HepG2 (cell line): ENCODE measurements around the gene TBC1D16. TPM values are rescaled to one million over a fixed set of nuclear protein-coding genes. Genes with fewer than 3 reads are reported as not detected.

Source experiments
- ETV5 ChIP-seq: IDR thresholded peaks from 2 replicates; pipeline ENCODE4 v1.6.1; 2018; ENCODE audit warnings: missing biosample characterization, missing genetic modification reagents, inconsistent platforms, borderline replicate concordance
- FOXP1 ChIP-seq, 2 experiments: fragments of 450-650 bp in 1 of 2; IDR thresholded peaks; 2 replicates each; pipeline ENCODE4 v1.6.1; 2017 to 2018; ENCODE audit warnings: antibody characterized with exemption in 1 of 2
- GABPB1 ChIP-seq: IDR thresholded peaks from 2 replicates; pipeline ENCODE4 v1.6.1; 2016; ENCODE audit warnings: mild to moderate bottlenecking, missing genetic modification reagents, moderate library complexity, missing compliant biosample characterization
- HCFC1 ChIP-seq: fragments of 150-350 bp; IDR thresholded peaks from 2 replicates; pipeline ENCODE4 v1.6.1; 2014; ENCODE audit warnings: low read depth, low read length
- HIVEP1 ChIP-seq: sonication (generic); formaldehyde crosslinking; IDR thresholded peaks from 2 replicates; pipeline ENCODE4 v1.4.0; 2020; ENCODE audit warnings: mild to moderate bottlenecking, missing genetic modification reagents
- HOXA5 ChIP-seq: sonication (generic); formaldehyde crosslinking; IDR thresholded peaks from 2 replicates; pipeline ENCODE4 v1.4.0; 2020; ENCODE audit warnings: missing genetic modification reagents
- KAT2B ChIP-seq: fragments of 150-350 bp; IDR thresholded peaks from 2 replicates; pipeline ENCODE4 v1.6.1; 2014; ENCODE audit warnings: low read depth, low read length, borderline replicate concordance
- KDM5B ChIP-seq: sonication (generic); formaldehyde crosslinking; IDR thresholded peaks from 2 replicates; pipeline ENCODE4 v1.4.0; 2020; ENCODE audit warnings: missing genetic modification reagents, mild to moderate bottlenecking, borderline replicate concordance
- MXD4 ChIP-seq: IDR thresholded peaks from 2 replicates; pipeline ENCODE4 v1.6.1; 2016; ENCODE audit warnings: mild to moderate bottlenecking, missing biosample characterization, missing genetic modification reagents
- NCOA2 ChIP-seq: sonication (generic); formaldehyde crosslinking; IDR thresholded peaks from 2 replicates; pipeline ENCODE4 v1.8.0; 2022; ENCODE audit warnings: inconsistent platforms
- NR2C2 ChIP-seq: sonication (generic); formaldehyde crosslinking; IDR thresholded peaks from 2 replicates; pipeline ENCODE4 v1.4.0; 2020; ENCODE audit warnings: missing genetic modification reagents, mild to moderate bottlenecking, moderate library complexity, borderline replicate concordance
- POLR2AphosphoS5 ChIP-seq: IDR thresholded peaks from 2 replicates; pipeline ENCODE4 v1.6.1; 2012; ENCODE audit warnings: low read depth, low read length
- RAD21 ChIP-seq: fragments of 450-650 bp; formaldehyde crosslinking; IDR thresholded peaks from 2 replicates; pipeline ENCODE4 v1.5.0; 2020; ENCODE audit warnings: mild to moderate bottlenecking
- RBFOX2 ChIP-seq: fragments of 200-400 bp; formaldehyde crosslinking; IDR thresholded peaks from 2 replicates; pipeline ENCODE4 v1.6.1; 2017; ENCODE audit warnings: low read depth, mild to moderate bottlenecking, low read length
- RBM39 ChIP-seq: fragments of 200-400 bp; formaldehyde crosslinking; IDR thresholded peaks from one replicate; pipeline ENCODE4 v1.6.1; 2018; ENCODE audit warnings: antibody characterized with exemption, mild to moderate bottlenecking, low read depth, low read length; ENCODE audit not compliant: poor library complexity, severe bottlenecking
- SRSF1 ChIP-seq: fragments of 200-400 bp; formaldehyde crosslinking; optimal IDR thresholded peaks from 2 replicates; pipeline ENCODE3; 2017; ENCODE audit warnings: mild to moderate bottlenecking, low read depth, low read length, moderate library complexity
- TCF7L2 ChIP-seq: IDR thresholded peaks from 2 replicates; pipeline ENCODE4 v1.6.1; 2011; ENCODE audit warnings: mild to moderate bottlenecking, low read depth, low read length, moderate library complexity
- TGIF2 ChIP-seq: IDR thresholded peaks from 2 replicates; pipeline ENCODE4 v1.6.1; 2016; ENCODE audit warnings: control low read depth, missing compliant biosample characterization
- XRCC5 ChIP-seq: fragments of 200-400 bp; formaldehyde crosslinking; optimal IDR thresholded peaks from 2 replicates; pipeline ENCODE3; 2017; ENCODE audit warnings: mild to moderate bottlenecking, low read length
- YEATS4 ChIP-seq: sonication (generic); formaldehyde crosslinking; IDR thresholded peaks from 2 replicates; pipeline ENCODE4 v1.4.0; 2020; ENCODE audit warnings: missing genetic modification reagents, borderline replicate concordance
- ZBTB7B ChIP-seq: sonication (generic); formaldehyde crosslinking; IDR thresholded peaks from 2 replicates; pipeline ENCODE4 v1.4.0; 2020; ENCODE audit warnings: missing genetic modification reagents
- ZIK1 ChIP-seq: sonication (generic); formaldehyde crosslinking; IDR thresholded peaks from 2 replicates; pipeline ENCODE4 v1.5.0; 2020; ENCODE audit warnings: mild to moderate bottlenecking, low read depth, missing genetic modification reagents, borderline replicate concordance
- ZNF501 ChIP-seq: sonication (generic); formaldehyde crosslinking; IDR thresholded peaks from 2 replicates; pipeline ENCODE4 v1.5.1; 2020; ENCODE audit warnings: mild to moderate bottlenecking, moderate library complexity, missing genetic modification reagents
- ZNF558 ChIP-seq: sonication (generic); formaldehyde crosslinking; IDR thresholded peaks from 2 replicates; pipeline ENCODE4 v1.9.0; 2022; ENCODE audit warnings: mild to moderate bottlenecking, missing genetic modification reagents, borderline replicate concordance
- ZNF598 ChIP-seq: sonication (generic); formaldehyde crosslinking; IDR thresholded peaks from 2 replicates; pipeline ENCODE4 v1.5.1; 2020; ENCODE audit warnings: mild to moderate bottlenecking, missing genetic modification reagents, borderline replicate concordance
- ZNF644 ChIP-seq: IDR thresholded peaks from 2 replicates; pipeline ENCODE4 v1.6.1; 2016; ENCODE audit warnings: low read depth
- ZNF83 ChIP-seq: sonication (generic); formaldehyde crosslinking; IDR thresholded peaks from 2 replicates; pipeline ENCODE4 v1.4.0; 2020; ENCODE audit warnings: missing genetic modification reagents, mild to moderate bottlenecking, borderline replicate concordance
- polyA plus RNA-seq, 8 experiments: library from polyadenylated mRNA; depleted of rRNA in 3 of 8; stranded (reverse) in 7 of 8; unstranded in 1 of 8; fragments of >200 nt; fragmentation: Illumina TruSeq in 4 of 8; extraction: Trizol in 4 of 8; gene quantifications; 2 replicates each; pipeline versions ENCODE4 v1.2.1 to v1.2.3, GENCODE V29; 2011 to 2016; ENCODE audit warnings: low read depth in 4 of 8, missing spikeins in 1 of 8, mixed read lengths in 1 of 8; ENCODE audit not compliant: insufficient read depth in 1 of 8
- total RNA-seq, 5 experiments: library from RNA; depleted of rRNA; stranded (reverse); fragments of >200 nt; fragmentation: Illumina TruSeq; extraction: Trizol; gene quantifications; 2 replicates each; pipeline ENCODE4 v1.2.3, GENCODE V29; 2016; ENCODE audit warnings: low read depth in 1 of 5
- TF ChIP-seq, protein P1 (sequence below): sonication (generic); formaldehyde crosslinking; IDR thresholded peaks from 2 replicates; pipeline ENCODE4 v1.9.0; 2022; ENCODE audit warnings: low read depth, missing genetic modification reagents
- TF ChIP-seq, protein P2 (sequence below): sonication (generic); formaldehyde crosslinking; IDR thresholded peaks from 2 replicates; pipeline ENCODE4 v1.5.1; 2020; ENCODE audit warnings: missing genetic modification reagents, mild to moderate bottlenecking, borderline replicate concordance

TBC1D16 gene
- total and polyA plus RNA-seq, 2 of the 13 experiments (the other 11 are each of a cell fraction or from before 2014, with no cell fraction given) = 14.9 to 24.9 TPM

GRCh38 chr17:79926605-79927135 lies 109.0 kb downstream of the TBC1D16 start (continued):
- TF ChIP-seq, protein P1, sequence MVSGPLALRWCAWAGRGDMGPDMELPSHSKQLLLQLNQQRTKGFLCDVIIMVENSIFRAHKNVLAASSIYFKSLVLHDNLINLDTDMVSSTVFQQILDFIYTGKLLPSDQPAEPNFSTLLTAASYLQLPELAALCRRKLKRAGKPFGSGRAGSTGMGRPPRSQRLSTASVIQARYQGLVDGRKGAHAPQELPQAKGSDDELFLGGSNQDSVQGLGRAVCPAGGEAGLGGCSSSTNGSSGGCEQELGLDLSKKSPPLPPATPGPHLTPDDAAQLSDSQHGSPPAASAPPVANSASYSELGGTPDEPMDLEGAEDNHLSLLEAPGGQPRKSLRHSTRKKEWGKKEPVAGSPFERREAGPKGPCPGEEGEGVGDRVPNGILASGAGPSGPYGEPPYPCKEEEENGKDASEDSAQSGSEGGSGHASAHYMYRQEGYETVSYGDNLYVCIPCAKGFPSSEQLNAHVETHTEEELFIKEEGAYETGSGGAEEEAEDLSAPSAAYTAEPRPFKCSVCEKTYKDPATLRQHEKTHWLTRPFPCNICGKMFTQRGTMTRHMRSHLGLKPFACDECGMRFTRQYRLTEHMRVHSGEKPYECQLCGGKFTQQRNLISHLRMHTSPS (CRISPR knock-in tag) = 0 out of 2 replicates have a peak, but pooled peaks have one; percentile 41
- TF ChIP-seq, protein P2, sequence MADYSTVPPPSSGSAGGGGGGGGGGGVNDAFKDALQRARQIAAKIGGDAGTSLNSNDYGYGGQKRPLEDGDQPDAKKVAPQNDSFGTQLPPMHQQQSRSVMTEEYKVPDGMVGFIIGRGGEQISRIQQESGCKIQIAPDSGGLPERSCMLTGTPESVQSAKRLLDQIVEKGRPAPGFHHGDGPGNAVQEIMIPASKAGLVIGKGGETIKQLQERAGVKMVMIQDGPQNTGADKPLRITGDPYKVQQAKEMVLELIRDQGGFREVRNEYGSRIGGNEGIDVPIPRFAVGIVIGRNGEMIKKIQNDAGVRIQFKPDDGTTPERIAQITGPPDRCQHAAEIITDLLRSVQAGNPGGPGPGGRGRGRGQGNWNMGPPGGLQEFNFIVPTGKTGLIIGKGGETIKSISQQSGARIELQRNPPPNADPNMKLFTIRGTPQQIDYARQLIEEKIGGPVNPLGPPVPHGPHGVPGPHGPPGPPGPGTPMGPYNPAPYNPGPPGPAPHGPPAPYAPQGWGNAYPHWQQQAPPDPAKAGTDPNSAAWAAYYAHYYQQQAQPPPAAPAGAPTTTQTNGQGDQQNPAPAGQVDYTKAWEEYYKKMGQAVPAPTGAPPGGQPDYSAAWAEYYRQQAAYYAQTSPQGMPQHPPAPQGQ (CRISPR knock-in tag) = no peak
- TF ChIP-seq ZNF598 (CRISPR knock-in tag) (0 out of 2 replicates have a peak, but pooled peaks have one; percentile 27), TGIF2 (peak; percentile 44; the same call in 1 of the 2 replicates), MXD4 (CRISPR knock-in tag) (0 out of 2 replicates have a peak, but pooled peaks have one; percentile 17), XRCC5 (peak; percentile 26), FOXP1 (IDR thresholded peaks at IDR 0.05) (no peak), FOXP1 (CRISPR knock-in tag; IDR thresholded peaks at IDR 0.05) (no peak), RBM39 (peak; percentile 58), KAT2B (no peak), HIVEP1 (peak; percentile 9; the same call in 1 of the 2 replicates), ETV5 (CRISPR knock-in tag) (peak; percentile 60; the same call in 1 of the 2 replicates), YEATS4 (CRISPR knock-in tag) (0 out of 2 replicates have a peak, but pooled peaks have one; percentile 38), RBFOX2 (peak; percentile 76), RAD21 (CRISPR knock-in tag) (0 out of 2 replicates have a peak, but pooled peaks have one; percentile 0), HOXA5 (CRISPR knock-in tag) (no peak), ZBTB7B (CRISPR knock-in tag) (peak; percentile 77), ZNF558 (0 out of 2 replicates have a peak, but pooled peaks have one; percentile 61), ZNF83 (no peak), GABPB1 (peak; percentile 83), POLR2AphosphoS5 (peak; percentile 10; the same call in 1 of the 2 replicates), HCFC1 (no peak), KDM5B (0 out of 2 replicates have a peak, but pooled peaks have one; percentile 51), NR2C2 (CRISPR knock-in tag) (no peak; the same call in 1 of the 2 replicates), NCOA2 (no peak), ZIK1 (0 out of 2 replicates have a peak, but pooled peaks have one; percentile 63), SRSF1 (peak; percentile 44), ZNF644 (no peak), ZNF501 (CRISPR knock-in tag) (peak; percentile 48; the same call in 1 of the 2 replicates), TCF7L2 (no peak)
